ENCODE measurements around the gene SSH2.
A peak's percentile ranks its signal among the peaks of the same experiment; 100 is the strongest.

Gene SSH2

DNA sequence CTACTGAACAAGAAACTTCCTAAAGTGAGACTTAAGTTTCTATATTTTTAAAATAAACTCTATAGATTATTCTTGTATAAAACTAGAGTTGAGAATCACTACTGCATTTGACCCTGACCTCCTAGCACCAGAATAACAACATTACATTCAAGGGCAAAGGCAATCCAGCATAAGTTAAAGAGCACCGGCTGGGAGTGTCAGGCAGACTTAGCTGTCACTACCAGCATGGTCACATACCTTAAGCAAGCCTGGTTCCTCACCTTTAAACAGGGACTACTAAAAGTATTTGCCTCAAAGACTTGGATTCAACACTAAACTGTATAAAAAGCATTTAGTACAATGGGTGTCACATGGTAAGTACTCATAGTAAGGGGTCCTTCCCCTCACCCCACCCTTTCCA lies 90.4 kb downstream of the SSH2 start:
- DNase-seq (ENCODE audit: extremely low read depth in 1 of 2, low read depth in 1 of 2): no peak

DNA sequence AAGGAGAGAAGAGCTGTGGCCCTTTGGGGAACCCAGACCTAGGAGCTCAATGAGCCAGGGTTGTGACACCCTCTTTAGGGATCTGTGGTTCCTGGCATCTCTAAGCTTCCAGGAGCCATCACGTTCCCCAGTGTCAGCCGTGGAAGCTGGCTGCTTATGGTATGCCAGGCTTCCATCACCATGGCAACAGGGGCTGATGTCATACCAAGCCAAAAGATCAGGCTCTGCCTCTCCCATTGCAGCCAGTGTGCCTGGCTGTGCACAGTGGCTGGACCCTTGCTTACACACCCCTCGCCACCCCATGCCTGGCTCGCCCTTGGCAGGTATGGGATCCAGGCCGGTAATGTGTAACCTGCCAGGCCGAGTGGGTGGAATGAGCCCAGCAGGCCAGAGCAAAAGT lies 91.1 kb downstream of the SSH2 start:
- no peak for DNase-seq (ENCODE audit: extremely low read depth in 1 of 2, low read depth in 1 of 2)

GRCh38 chr17:29837531-29837930 lies 92.5 kb downstream of the SSH2 start:
- no peak for DNase-seq (ENCODE audit: extremely low read depth in 1 of 2, low read depth in 1 of 2)

DNA sequence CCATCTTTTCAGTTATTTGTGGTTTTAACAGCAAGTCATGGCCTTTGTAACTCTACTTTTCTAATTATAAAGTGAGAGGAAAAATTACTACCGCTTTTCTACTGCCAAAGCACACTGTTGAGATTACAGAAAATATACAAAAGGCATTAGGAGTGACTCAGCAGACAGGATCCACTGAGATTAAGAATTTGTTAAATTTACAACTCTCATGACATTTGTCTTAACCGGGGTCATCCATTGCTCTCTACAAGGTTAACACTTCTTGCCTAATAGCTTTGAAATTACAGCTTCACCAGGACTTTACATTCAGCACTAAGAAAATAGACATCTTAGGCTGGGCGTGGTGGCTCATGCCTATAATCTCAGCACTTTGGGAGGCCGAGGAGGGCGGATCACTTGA lies 93.4 kb downstream of the SSH2 start:
- no peak for DNase-seq (ENCODE audit: extremely low read depth in 1 of 2, low read depth in 1 of 2)

DNA sequence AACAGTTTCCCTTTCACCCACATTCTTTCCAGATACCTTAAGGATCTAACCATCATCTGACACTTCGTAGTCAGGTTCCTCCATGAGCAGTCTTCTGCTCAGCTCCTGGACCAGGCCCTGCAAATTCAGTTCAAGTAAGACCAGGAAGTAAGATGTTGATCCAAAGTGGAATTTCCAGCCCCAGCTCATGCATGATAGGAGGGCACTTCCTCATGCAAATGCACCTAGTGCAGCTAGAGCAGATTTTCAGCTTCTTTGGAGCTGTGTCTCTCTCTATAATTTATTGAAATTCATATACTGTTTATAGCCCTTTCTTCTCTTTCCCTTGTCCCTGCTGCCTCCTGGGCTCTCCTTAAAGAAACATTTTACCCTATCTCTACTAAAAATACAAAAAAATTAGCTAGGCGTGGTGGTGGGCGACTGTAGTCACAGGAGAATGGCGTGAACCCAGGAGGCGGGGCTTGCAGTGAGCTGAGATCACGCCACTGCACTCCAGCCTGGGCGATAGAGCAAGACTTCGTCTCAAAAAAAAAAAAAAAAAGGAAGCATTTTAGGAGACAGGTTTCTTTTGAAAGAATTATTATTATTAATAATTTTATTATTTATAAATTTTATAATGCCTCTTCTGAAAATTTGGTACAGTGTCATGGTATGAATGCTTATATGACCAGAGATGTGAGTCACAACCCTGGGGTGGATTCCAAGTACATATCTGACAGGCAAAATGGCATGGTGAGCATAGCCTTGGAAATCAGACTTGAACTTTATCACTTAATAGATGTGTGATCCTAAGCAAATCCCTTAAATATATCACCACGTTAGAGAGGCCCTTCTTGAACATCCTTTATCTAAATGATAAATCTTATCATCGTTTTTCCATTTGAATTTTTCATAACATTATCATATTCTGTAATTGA lies 94.3 kb downstream of the SSH2 start:
- no peak for DNase-seq (ENCODE audit: extremely low read depth in 1 of 2, low read depth in 1 of 2)

DNA sequence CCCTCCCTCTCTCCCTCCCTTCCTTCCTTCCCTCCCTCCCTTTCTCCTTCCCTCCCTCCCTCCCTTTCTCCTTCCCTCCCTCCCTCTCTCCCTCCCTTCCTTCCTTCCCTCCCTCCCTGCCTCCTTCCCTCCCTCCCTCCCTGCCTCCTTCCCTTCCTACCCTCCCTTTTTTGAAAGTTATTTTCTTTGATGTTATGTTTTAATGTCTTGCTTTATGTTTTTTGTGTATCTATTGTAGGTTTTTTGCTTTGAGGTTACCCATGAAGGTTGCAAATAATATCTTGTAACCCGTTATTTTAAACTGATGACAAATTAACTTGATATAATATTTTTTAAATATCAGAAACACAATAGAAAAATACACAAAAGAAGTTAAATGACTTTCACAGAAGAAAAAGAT lies 96.2 kb downstream of the SSH2 start:
- no peak for DNase-seq (ENCODE audit: extremely low read depth in 1 of 2, low read depth in 1 of 2)

DNA sequence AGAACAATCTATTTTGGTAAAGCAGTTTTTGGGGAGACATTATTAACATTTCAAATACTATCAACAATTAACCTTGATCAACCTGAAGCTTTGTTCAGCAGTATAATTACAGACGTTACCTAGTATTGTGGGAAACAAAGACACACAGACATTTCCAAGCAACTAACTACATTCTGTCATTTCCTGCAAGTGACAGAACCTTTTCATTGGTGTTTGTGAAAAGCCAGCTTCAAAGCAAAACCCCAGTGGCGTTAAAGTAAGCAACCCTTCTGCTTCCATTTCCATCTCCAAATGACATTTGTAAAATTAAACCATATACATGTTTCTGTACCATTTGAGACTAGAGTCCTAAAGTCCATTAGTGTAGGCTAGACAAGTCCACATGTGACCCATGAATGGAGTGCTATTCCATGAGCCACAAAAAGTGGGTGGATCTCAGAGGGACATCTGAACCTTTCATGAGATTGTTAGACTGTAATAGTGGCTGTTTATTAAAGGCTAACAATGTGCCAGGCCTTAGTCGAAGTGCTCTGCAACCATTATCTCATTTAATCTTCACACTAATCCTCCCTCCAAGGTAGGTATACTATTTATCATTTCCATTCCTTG lies 101.2 kb downstream of the SSH2 start:
- DNase-seq (ENCODE audit: extremely low read depth in 1 of 2, low read depth in 1 of 2): no peak

GRCh38 chr17:29827179-29827578 lies 102.8 kb downstream of the SSH2 start:
- DNase-seq (ENCODE audit: extremely low read depth in 1 of 2, low read depth in 1 of 2): no peak

DNA sequence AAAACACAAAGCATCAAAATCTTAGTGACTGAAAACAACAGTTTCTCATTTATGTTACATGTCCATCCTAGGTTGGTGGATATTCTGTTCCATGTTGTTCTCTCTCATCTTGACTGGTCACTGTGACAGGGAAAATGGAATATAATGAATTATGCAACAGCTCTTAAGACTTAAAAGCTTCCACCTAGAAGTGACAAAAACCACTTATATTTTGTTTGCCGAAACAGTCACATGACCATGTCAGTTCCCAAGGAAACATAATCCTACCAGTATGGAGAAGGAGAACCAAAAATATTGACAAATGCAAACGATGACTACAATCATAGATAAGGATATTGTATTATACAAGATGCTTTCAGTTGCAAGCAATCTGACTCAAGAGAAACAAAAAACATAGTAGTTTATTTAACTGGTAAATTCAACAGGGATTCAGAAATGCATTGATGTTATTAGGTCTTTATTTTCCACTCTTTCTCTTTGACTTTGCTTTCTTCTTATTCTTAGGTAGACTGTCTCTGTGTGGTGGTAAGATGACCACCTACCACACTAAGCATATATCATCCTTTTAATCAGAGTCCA lies 103.8 kb downstream of the SSH2 start:
- no peak for DNase-seq (ENCODE audit: extremely low read depth in 1 of 2, low read depth in 1 of 2)

DNA sequence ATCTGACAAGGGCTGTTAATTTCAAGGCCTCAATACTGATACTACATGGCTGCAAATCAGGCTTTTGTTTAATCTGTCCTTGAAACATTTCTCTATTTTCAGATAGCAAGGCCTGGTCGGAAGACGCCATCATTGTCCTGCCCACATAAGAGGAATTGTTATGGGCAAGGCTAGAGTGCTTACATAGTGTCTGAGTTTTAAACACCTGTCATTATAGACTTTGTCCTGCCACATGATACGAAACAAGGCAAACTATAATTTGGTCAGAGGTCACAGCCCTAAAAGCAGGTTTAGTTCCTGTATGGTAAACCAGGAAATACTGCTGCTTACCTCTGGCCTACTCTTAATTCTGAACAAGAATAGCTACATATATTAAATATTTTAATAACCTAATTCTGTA lies 104.4 kb downstream of the SSH2 start:
- no peak for DNase-seq (ENCODE audit: extremely low read depth in 1 of 2, low read depth in 1 of 2)

- no peak for DNase-seq (ENCODE audit: extremely low read depth in 1 of 2, low read depth in 1 of 2)
Observed at GRCh38 chr17:29821897-29822296, 108.1 kb downstream of the SSH2 start.

DNA sequence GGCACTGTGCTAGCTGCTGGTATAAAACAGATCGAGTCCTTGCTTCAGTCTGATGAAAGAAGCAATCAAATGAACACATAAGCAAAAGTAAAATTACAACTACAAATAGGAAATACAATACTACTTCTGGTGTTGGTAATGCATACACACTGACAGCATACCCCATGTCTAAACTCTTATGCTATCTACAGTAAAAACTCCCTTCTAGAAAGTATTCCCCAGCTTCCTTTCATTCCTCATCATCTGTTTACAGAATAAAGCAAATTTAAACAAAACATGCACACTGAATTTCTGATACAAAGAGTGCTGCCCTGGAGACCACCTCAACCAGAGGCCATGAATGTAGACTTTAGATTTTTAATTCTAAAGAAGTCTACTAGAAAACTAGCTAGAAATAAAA lies 109.6 kb downstream of the SSH2 start:
- DNase-seq (ENCODE audit: extremely low read depth in 1 of 2, low read depth in 1 of 2): no peak

- peak; percentile 55 to 56 for DNase-seq (ENCODE audit: extremely low read depth in 1 of 2, low read depth in 1 of 2)
Observed at GRCh38 chr17:29807520-29808361, 122.3 kb downstream of the SSH2 start.

DNA sequence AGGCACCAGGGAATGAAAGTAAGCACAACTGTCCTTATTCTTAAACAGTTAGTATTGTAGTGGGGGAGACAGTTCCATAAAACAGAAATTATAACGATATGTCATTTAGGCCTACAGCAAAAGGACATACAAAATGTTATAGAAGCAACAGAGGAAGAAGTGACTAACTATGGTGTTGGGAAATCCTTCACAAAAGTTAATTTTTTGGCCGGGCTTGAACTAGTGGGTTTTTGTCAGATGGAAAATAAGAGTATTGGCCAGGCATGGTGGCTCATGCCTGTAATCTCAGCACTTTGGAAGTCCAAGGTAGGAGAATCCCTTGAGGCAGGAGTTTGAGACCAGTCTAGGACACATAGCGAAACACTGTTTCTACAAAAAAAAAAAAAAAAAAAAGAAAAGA lies 127.8 kb downstream of the SSH2 start:
- no peak for DNase-seq (ENCODE audit: extremely low read depth in 1 of 2, low read depth in 1 of 2)

GRCh38 chr17:29800457-29800856 lies 129.6 kb downstream of the SSH2 start:
- DNase-seq (ENCODE audit: extremely low read depth in 1 of 2, low read depth in 1 of 2): no peak

DNA sequence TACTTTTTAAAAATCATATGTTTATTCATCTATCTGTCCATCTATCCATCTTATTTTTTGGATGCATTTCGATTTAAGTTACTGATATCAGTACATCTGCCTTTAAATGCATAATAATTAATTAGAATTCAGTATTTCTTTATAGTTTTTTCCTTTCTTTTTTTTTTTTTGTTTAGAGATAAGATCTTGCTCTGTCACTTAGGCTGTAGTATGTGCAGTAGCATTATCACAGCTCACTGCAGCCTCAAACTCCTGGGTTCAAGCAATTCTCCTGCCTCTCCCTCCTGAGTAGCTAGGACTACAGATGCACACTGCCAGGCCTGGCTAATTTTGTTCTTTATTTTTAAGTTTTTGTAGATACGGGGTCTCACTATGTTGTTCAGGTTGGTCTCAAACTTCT lies 133.4 kb downstream of the SSH2 start:
- no peak for DNase-seq (ENCODE audit: extremely low read depth in 1 of 2, low read depth in 1 of 2)

DNA sequence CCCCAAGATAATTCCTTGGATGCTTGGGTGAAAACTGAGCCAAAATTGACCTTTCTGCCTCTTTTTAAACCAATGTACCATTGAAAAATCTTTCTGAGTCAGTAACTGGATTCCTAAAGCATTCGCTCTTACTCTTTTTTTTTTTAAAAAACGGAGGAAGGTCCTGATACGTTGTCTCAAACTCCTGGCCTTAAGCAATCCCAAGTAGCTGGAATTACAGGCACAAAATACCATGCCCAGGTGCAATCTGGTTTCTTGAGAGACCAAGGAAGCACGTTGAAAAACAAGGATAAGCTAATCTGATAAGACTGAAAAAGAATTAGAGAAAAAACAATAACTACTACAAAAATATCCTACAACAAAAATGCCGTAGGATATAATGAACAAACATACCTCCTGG lies 136.5 kb downstream of the SSH2 start:
- DNase-seq (ENCODE audit: extremely low read depth in 1 of 2, low read depth in 1 of 2): no peak

GRCh38 chr17:29791336-29792080 lies 138.5 kb downstream of the SSH2 start:
- DNase-seq (ENCODE audit: extremely low read depth in 1 of 2, low read depth in 1 of 2): no peak

- DNase-seq (ENCODE audit: extremely low read depth in 1 of 2, low read depth in 1 of 2): no peak
Observed at GRCh38 chr17:29789196-29790170, 140.5 kb downstream of the SSH2 start.
